Osteoblast (primary cell): ENCODE data around the gene BTD. TPM values are rescaled to one million over a fixed set of nuclear protein-coding genes. Genes with fewer than 3 reads are reported as not detected.
A peak's percentile ranks its signal among the peaks of the same experiment; 100 is the strongest.

ENCODE experiments used
- DNase-seq: peaks from one replicate; pipeline ENCODE4 v3.0.0; 2011; ENCODE audit warnings: low spot score, mixed read lengths; ENCODE audit not compliant: insufficient read length; ENCODE audit errors: missing footprints
- H2AFZ ChIP-seq: 2 replicates; pipeline ENCODE4 v1.6.0; 2011; ENCODE audit warnings: mild to moderate bottlenecking, low read length
- H3K27ac ChIP-seq: 2 replicates; pipeline ENCODE4 v1.5.1; 2011; ENCODE audit warnings: mild to moderate bottlenecking, low read depth, low read length, moderate library complexity
- H3K27me3 ChIP-seq: 2 replicates; pipeline ENCODE4 v1.6.0; 2012; ENCODE audit warnings: mild to moderate bottlenecking, control low read depth, inconsistent platforms, low read length, moderate library complexity; ENCODE audit not compliant: insufficient read depth
- H3K36me3 ChIP-seq: 2 replicates; pipeline ENCODE4 v1.5.1; 2011; ENCODE audit warnings: mild to moderate bottlenecking, low read length, control low read depth, moderate library complexity; ENCODE audit not compliant: insufficient read depth
- H3K4me1 ChIP-seq: 2 replicates; pipeline ENCODE4 v1.5.1; 2011; ENCODE audit warnings: mild to moderate bottlenecking, low read length, control low read depth, moderate library complexity; ENCODE audit not compliant: insufficient read depth
- H3K4me2 ChIP-seq: 2 replicates; pipeline ENCODE4 v1.6.0; 2011; ENCODE audit warnings: mild to moderate bottlenecking, low read length; ENCODE audit not compliant: insufficient read depth
- H3K4me3 ChIP-seq: fragments of 200-600 bp; sonication (generic); 3 replicates; pipeline ENCODE4 v1.5.1; 2012; ENCODE audit warnings: mild to moderate bottlenecking, low read length, inconsistent platforms; ENCODE audit not compliant: insufficient read depth
- H3K79me2 ChIP-seq: 2 replicates; pipeline ENCODE4 v1.6.0; 2012; ENCODE audit warnings: mild to moderate bottlenecking, low read length, control low read depth, inconsistent platforms; ENCODE audit not compliant: insufficient read depth
- H3K9me3 ChIP-seq: 2 replicates; pipeline ENCODE4 v1.5.1; 2011; ENCODE audit warnings: low read depth, low read length, control low read depth
- H4K20me1 ChIP-seq: 2 replicates; pipeline ENCODE4 v1.6.0; 2012; ENCODE audit warnings: mild to moderate bottlenecking, low read length, control low read depth; ENCODE audit not compliant: insufficient read depth
- total RNA-seq: library from RNA; depleted of rRNA; stranded (reverse); fragments of >200 nt; gene quantifications from 2 replicates; pipeline ENCODE4 v1.2.3, GENCODE V29; 2012
- TF ChIP-seq, protein P1 (sequence below): IDR thresholded peaks from 2 replicates; pipeline ENCODE4 v1.5.1; 2011; ENCODE audit warnings: mild to moderate bottlenecking, low read depth, low read length, moderate library complexity; ENCODE audit errors: extremely low read depth

BTD gene
- total RNA-seq, 1 donor, result 31.1 TPM

GRCh38 chr3:15638193-15638890 lies 36.8 kb downstream of the BTD start:
- H3K27me3 ChIP-seq, result no peaks in the 10 kb centered on the region
- H2AFZ ChIP-seq, result peak overlapping the region; percentile 12
- TF ChIP-seq, protein P1, sequence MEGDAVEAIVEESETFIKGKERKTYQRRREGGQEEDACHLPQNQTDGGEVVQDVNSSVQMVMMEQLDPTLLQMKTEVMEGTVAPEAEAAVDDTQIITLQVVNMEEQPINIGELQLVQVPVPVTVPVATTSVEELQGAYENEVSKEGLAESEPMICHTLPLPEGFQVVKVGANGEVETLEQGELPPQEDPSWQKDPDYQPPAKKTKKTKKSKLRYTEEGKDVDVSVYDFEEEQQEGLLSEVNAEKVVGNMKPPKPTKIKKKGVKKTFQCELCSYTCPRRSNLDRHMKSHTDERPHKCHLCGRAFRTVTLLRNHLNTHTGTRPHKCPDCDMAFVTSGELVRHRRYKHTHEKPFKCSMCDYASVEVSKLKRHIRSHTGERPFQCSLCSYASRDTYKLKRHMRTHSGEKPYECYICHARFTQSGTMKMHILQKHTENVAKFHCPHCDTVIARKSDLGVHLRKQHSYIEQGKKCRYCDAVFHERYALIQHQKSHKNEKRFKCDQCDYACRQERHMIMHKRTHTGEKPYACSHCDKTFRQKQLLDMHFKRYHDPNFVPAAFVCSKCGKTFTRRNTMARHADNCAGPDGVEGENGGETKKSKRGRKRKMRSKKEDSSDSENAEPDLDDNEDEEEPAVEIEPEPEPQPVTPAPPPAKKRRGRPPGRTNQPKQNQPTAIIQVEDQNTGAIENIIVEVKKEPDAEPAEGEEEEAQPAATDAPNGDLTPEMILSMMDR, result no peak
- H3K79me2 ChIP-seq, result no peaks in the 10 kb centered on the region
- no peak overlapping the region for H3K4me2 ChIP-seq
- peaks cover 54% of the 10 kb centered on the region for H3K4me1 ChIP-seq
- peak overlapping the region; percentile 93 for H3K27ac ChIP-seq
- peak; percentile 11 for DNase-seq
- no peaks in the 10 kb centered on the region for H3K9me3 ChIP-seq
- no peak overlapping the region for H3K4me3 ChIP-seq
- no peaks in the 10 kb centered on the region for H3K36me3 ChIP-seq
- no peaks in the 10 kb centered on the region for H4K20me1 ChIP-seq

- Histone ChIP-seq H2AFZ (no peak overlapping the region), H3K4me1 (peaks cover 49% of the 10 kb centered on the region), H3K27ac (peak overlapping the region; percentile 93), H3K79me2 (no peaks in the 10 kb centered on the region), H4K20me1 (no peaks in the 10 kb centered on the region), H3K27me3 (no peaks in the 10 kb centered on the region), H3K4me2 (no peak overlapping the region), H3K9me3 (no peaks in the 10 kb centered on the region), H3K4me3 (no peak overlapping the region), H3K36me3 (no peaks in the 10 kb centered on the region)
- peak; percentile 8 for DNase-seq
- TF ChIP-seq, protein P1, result no peak
These were observed 37.3 kb downstream of the BTD start for GRCh38 chr3:15638891-15639262.

GRCh38 chr3:15645246-15645645 lies 43.7 kb downstream of the BTD start:
- H3K27ac ChIP-seq, result peak overlapping the region; percentile 100
- H3K4me1 ChIP-seq, result peaks cover 36% of the 10 kb centered on the region
- H3K4me2 ChIP-seq, result peak overlapping the region; percentile 83
- no peaks in the 10 kb centered on the region for H3K27me3 ChIP-seq
- H3K79me2 ChIP-seq, result no peaks in the 10 kb centered on the region
- no peak overlapping the region for H3K4me3 ChIP-seq
- H4K20me1 ChIP-seq, result no peaks in the 10 kb centered on the region
- H2AFZ ChIP-seq, result no peak overlapping the region
- no peak for DNase-seq
- H3K36me3 ChIP-seq, result no peaks in the 10 kb centered on the region
- TF ChIP-seq, protein P1, result no peak
- H3K9me3 ChIP-seq, result no peaks in the 10 kb centered on the region

GRCh38 chr3:15645740-15646501 lies 44.4 kb downstream of the BTD start:
- Histone ChIP-seq H2AFZ (no peak overlapping the region), H3K4me3 (peak overlapping the region; percentile 36), H3K9me3 (no peaks in the 10 kb centered on the region), H4K20me1 (no peaks in the 10 kb centered on the region), H3K27ac (peak overlapping the region; percentile 100), H3K79me2 (no peaks in the 10 kb centered on the region), H3K36me3 (no peaks in the 10 kb centered on the region), H3K27me3 (no peaks in the 10 kb centered on the region), H3K4me2 (peak overlapping the region; percentile 83), H3K4me1 (peaks cover 36% of the 10 kb centered on the region)
- TF ChIP-seq, protein P1, result no peak
- peak; percentile 80 for DNase-seq
